Measurements from ENCODE around the gene PRRT1.
"Not testable (repeated sequence)": the region's sequence is repeated elsewhere in the genome, so short reads cannot be mapped to it uniquely, and the experiment has no call there.

PRRT1 gene

DNA sequence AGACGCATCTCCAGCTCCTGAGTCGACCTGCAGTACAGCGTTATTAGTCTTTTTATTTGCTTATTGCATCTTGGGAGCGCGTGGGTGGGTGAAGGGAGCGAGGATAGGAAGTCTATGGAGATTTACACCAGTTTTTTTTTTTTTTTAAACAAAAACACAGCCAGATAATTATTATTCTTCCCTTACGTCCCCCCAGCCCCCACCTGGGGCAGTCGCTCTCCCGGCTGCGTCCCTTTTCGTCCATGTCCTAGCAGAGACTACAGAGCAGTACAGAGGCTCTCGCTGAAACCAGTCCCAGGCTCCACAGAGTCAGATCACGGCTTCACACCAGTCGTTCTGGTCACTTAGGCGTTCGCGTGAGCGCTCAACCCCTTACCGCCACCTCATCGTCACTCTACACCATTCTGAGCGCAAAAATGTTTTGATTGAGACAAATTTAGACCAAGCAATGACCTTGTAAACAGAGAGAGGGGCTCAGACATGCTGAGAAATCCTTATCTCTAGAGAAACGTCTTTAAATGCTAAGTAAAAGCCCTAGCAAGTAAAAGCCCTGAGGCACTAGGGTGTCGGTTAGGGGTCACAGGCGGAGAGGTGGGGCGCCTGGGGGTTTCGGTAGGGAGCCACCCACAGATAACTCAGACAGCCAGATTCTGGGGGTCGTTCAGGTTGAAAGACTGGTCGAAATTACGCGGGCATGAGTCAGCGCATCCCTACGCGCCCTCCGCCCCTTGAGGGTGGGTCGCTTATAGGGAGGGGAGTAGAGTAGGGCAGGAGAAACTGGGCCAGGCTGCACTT lies 1.2 kb upstream of the PRRT1 start:
- DNase-seq (ENCODE audit: low read depth in 2 of 2, low spot score in 1 of 2): no peak

DNA sequence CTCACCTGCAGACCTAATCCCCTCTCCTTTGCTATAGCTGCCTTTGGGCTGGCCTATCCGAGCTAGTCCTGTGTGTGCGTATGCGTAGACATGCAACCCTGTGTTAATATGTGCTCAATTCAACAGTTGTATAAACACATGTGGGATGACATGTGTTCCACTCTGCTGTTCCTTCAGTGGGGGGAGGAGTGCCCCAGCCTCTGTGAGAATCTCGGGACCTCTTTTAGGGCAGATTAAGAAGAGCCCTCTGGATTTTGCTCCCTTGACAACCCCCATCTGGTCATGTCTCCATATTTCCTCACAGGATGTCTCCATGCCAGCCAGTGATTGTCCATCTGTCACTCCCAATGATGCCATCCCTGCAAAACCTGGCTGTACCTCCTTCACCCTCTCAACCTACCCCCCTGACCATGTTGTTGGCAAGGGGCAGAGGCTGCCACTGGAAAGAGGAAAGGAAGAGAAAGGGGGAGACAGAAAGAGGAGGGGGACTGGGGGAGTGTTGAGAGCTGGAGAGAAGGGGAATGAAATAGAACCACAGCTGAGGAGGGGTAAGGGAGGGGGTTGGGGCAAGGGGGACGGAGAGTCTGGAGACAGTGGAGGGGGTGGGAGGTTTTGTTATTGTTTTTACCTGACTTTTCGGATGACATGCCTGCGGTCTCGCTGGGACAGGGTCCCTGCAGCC lies 417 bp downstream of the PRRT1 start:
- DNase-seq (ENCODE audit: low read depth in 2 of 2, low spot score in 1 of 2): no peak

DNA sequence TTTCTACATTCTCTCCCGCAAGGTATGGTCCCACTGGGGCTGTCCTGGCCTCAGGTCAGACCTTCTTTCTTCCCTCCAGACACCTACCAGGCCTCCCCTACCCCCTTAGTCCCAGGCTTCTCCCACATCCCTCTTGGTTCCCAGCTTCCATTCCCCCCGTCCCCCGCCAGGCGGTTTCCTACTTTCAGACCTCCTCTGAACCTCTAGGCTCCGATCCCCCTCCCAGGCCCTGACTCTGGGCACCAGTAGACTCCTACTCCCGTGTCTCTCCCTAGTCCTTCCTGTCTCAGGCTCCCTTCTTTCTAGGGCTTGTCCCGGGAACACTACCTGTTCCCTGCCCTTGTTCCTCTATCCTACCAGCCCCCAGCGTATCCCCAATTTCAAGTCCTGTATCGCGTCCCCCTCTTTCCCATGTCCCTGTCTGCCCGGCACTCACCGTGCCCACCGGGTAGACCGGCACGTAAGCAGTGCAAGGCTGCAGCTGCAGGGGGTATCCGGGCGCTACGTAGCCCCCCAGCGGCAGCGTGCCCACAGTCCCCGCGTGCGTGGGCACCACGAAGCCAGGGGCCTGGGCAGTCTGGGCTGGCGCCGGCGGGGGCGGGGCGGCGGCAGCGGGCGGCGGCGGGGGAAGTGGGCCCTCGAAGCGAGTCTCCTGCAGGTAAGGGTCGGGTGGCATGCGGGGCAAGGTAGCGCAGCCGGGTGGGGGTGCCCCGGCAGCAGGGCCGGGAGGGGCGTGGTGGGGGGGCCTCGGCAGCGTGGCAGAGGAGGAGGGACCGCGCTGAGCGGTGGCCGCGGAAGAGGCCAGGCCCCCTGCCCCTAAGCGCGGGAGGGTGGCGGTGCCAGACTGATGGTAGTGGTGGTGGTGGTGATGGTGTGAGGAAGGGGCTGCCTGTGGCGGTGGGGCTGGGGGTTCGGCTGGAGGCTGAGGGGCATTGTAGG lies 1.5 kb downstream of the PRRT1 start:
- DNase-seq (ENCODE audit: low read depth in 2 of 2, low spot score in 1 of 2): no peak

DNA sequence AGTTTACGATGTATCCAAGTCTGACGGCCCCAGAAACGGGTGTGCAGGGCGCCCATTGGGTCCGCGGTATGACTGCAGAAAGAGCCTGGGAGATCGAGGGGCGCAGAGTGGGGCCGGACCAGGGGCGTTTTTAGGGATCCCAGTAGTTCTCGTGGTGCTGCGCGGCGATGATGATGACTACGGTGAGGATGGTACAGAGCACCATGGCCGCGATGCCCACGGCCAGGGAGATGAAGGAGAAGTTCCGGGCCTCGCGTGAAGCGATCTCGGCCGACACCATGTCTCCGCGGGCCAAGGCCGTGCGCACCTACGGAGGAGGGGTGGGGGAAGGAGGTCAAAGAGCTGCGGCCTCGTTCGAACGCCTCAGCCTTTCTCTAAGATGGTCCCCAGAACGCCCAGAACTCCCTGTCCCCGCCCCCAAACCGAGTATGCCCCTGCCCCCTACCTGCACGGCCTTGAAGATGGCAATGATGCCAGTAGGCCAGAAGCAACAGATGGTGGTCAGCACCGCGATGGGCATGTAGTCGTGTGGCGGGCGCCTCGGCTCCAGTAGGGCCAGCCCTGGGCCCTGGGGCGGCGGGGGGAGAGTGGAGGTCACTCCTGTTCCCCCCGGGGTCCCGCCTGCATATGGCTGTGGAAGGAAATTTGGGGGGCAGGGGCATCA lies 2.5 kb downstream of the PRRT1 start:
- no peak for DNase-seq (ENCODE audit: low read depth in 2 of 2, low spot score in 1 of 2)

GRCh38 chr6:32148289-32149091 lies 3.2 kb downstream of the PRRT1 start:
- DNase-seq (ENCODE audit: low read depth in 2 of 2, low spot score in 1 of 2): peak in 1 of 2 donors; percentile 36

DNA sequence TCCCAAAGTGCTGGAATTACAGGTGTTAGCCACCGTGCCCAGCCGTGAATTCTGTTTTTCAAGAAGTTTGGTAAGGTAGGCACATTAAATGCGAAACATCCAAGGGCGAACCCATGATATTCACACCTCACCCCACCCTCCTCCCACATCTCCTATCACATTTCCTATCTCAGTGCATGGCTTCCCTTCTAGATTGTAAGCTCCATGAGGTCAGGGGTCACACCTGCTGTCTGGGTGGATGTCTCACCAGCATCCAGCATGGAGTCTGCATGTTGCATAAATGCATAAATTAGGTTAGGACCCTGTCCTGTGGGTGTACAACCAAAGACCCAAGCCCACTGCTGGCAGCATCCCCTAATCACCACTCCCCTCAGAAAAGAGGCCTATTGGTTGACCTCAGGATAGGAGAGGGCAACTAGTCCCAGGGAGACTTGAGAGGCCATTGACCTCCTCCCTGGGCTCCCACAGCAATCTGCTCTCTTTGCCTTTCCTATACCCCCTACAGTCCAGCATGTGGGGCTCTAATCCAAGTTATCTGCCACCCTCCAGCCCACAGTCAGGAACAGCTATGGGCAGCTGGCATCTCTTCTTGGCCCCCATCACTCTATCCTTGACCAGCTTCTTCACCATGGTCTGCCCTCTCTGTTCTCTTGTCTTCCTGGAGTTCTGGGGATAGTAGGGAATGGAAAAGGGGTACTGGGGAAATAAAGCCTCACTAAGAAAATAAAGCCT lies 4.2 kb downstream of the PRRT1 start:
- no peak for DNase-seq (ENCODE audit: low read depth in 2 of 2, low spot score in 1 of 2)

DNA sequence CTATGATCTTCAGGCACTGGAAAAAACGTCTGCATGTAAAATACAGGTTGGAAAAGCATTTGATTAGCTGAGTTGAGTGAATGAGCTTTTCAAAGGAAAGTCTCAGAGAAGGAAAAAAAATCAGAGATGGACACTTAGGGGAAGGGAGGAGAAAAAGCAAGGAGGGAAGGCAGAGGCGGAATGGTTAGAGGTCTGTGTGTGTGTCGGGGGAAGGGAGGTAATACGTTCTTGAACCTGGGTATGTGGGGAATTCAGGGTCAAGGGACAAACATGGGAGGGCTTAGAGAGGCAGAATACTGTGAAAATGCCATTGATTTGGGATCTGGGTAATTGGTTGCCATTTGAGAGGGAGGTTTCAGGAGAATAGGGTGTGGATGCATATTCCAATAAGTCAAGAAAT lies 5.1 kb downstream of the PRRT1 start:
- no peak for DNase-seq (ENCODE audit: low read depth in 2 of 2, low spot score in 1 of 2)

GRCh38 chr6:32146287-32146686 lies 5.5 kb downstream of the PRRT1 start:
- no peak for DNase-seq (ENCODE audit: low read depth in 2 of 2, low spot score in 1 of 2)

- DNase-seq (ENCODE audit: low read depth in 2 of 2, low spot score in 1 of 2): not testable (repeated sequence)
These were observed 7.5 kb downstream of the PRRT1 start for GRCh38 chr6:32144238-32144637.

DNA sequence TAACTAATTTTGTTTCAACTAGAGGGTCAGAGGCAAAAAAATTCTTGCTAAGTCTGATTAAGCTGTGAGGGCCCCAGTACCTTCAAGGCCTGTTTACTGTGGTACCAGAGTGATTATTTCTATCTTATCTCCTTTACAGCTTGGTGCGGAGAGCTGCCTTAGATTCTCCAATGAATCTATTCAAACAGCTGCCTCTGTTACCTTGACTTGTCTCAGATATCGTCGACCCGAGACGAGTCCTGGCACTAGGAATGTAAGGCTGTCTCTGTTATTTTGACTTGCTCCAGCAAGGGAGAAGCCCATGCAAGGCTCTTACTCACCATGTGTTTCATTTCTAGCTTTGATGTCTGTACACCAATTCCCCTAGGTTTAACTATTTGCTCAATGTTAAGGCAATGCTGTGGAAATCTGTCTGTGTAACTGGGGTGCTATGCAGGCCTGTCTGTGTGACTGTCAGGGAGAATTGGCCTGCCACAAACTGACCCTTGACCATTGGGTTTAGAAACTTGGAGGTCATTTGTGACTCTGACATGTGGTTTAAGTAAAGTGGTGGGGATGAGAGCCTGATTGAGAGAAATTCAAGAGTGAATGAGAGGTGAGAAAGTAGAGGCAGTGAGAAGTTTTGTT lies 11.2 kb downstream of the PRRT1 start:
- no peak for DNase-seq (ENCODE audit: low read depth in 2 of 2, low spot score in 1 of 2)

- no peak for DNase-seq (ENCODE audit: low read depth in 2 of 2, low spot score in 1 of 2)
These were observed 12.1 kb downstream of the PRRT1 start for GRCh38 chr6:32139590-32139989.

DNA sequence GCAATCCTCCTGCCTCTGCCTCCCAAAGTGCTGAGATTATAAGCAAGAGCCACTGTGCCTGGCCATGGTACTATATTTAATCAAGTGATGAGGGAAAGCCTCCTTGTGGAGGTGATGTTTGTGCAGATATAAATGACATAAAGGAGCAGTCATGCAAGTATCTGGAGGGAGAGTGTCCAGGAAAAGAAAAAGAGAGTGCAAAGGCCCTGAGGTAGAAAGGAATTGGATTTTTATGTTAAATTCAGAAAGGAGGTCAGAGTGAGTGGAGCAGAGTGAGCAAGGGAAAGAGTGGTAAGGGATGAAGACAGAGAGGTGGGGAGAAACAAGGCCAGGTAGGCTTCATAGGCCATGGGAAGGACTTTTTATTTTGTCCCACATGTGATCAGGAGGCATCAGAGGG lies 14.3 kb downstream of the PRRT1 start:
- DNase-seq (ENCODE audit: low read depth in 2 of 2, low spot score in 1 of 2): no peak

- DNase-seq (ENCODE audit: low read depth in 2 of 2, low spot score in 1 of 2): no peak
These were observed 18.0 kb downstream of the PRRT1 start for GRCh38 chr6:32133786-32134185.

- no peak for DNase-seq (ENCODE audit: low read depth in 2 of 2, low spot score in 1 of 2)
These were observed 19.6 kb downstream of the PRRT1 start for GRCh38 chr6:32132110-32132509.

DNA sequence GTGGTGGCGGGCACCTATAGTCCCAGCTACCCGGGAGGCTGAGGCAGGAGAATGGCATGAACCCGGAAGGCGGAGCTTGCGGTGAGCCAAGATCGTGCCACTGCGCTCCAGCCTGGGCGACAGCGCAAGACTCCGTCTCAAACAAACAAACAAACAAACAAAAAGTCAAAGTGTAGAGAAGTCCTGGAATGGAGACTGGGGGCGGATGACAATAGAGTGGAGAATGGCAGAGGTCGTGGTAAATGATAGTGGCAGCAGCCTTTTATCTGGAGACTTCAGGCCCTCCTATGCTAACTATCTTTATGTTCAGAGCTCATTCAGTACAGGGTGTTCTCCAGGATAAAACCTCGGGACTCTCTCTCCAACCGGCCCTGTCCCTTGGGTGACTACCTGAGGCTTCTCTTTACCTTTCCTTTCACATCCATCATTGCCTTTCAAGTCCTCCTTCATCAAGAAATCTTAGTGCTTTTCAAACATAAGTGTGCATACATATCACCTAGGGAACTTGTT lies 20.2 kb downstream of the PRRT1 start:
- no peak for DNase-seq (ENCODE audit: low read depth in 2 of 2, low spot score in 1 of 2)

DNA sequence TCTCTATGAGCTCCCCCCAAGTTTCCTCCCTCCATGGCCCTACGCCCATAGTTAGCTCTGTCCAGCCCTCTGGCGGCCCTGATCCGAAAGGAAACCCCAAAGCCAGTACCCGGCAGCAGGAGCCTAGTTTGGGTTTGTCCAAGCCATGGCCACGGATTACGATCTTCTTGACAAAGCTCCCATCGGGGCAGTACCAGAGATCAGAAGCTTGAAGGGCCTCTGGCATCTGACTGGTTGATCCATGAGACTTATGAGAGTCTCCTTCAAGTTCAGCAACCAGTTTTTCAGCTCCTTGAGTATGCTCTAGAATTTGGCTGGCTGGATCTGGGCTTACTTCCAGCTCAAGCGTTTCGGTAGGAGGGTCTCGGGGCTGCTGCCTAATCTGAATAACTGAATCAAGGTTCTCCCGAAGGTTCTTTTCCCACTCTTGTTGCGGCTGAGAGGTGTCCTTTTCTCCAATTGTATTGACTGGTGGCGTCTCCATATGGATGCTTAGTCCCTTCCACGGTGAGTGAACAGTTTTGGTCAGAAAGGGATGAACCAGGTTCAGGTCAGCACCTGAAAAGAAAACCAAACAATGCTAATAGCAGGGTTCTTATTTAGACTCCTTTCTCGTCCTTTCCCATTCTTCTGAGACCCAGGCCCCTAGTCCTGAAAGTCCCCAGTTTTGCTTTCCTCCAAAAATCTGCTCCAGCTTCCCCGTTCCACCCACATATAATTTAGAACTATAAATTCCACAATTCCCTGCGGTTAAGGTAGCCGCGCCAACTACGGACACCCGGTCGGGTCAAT lies 22.2 kb downstream of the PRRT1 start:
- DNase-seq (ENCODE audit: low read depth in 2 of 2, low spot score in 1 of 2): no peak

DNA sequence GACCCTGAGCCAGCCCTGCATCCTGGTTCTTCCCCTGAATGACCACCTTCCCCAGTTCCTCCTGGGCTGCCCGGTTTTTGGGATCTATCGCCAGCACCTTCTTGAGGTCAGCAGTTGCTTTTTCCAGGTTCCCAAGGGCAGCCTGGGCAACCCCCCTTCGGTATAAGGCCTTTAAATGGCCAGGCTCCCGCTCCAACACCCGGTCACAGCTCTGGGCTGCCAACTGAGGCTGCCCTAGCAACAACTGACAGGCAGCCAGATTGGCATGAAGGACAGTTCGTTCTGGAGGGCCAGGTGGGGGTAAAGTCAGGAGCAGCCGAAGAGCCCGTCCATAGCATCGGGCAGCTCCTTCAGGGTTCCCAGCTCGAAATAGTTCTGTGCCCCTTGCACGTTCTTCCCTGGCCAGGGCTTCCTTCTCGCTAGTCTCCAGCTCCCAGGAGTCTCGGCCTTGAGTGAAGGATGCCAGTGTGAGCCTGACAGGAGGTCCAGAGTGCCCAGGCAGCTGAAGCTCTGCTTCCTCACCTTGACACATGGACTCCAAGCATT lies 22.9 kb downstream of the PRRT1 start:
- no peak for DNase-seq (ENCODE audit: low read depth in 2 of 2, low spot score in 1 of 2)

Data from stimulated activated CD8-positive, alpha-beta memory T cell treated with anti-CD3 and anti-CD28 coated beads, Interleukin-4, amount 100 ng/mL, for 1 hour (primary cell).